KMS-11 (cell line): ENCODE data around the gene VPS11.

ENCODE experiments used
- H2AFZ ChIP-seq: fragments of 200-600 bp; sonication (generic); 2 replicates; pipeline ENCODE4 v1.6.1; 2016; ENCODE audit warnings: antibody characterized with exemption, mixed run types, low read depth
- H3K27ac ChIP-seq: fragments of 200-600 bp; sonication (generic); 2 replicates; pipeline ENCODE4 v1.6.1; 2016; ENCODE audit warnings: mild to moderate bottlenecking, mixed run types
- H3K27me3 ChIP-seq: fragments of 200-600 bp; sonication (generic); 2 replicates; pipeline ENCODE4 v1.6.1; 2017; ENCODE audit warnings: mild to moderate bottlenecking, low read depth, mixed run types, moderate library complexity; ENCODE audit not compliant: insufficient read depth
- H3K36me3 ChIP-seq: fragments of 200-600 bp; sonication (generic); 2 replicates; pipeline ENCODE4 v1.6.1; 2017; ENCODE audit warnings: mild to moderate bottlenecking, mixed run types; ENCODE audit not compliant: insufficient read depth
- H3K4me1 ChIP-seq: fragments of 200-600 bp; sonication (generic); 2 replicates; pipeline ENCODE4 v1.6.1; 2016; ENCODE audit warnings: mild to moderate bottlenecking, low read depth, mixed run types; ENCODE audit not compliant: poor library complexity, severe bottlenecking
- H3K4me2 ChIP-seq: fragments of 200-600 bp; sonication (generic); 2 replicates; pipeline ENCODE4 v1.7.0; 2016; ENCODE audit warnings: mild to moderate bottlenecking, mixed run types
- H3K4me3 ChIP-seq: fragments of 200-600 bp; sonication (generic); IDR thresholded peaks from 2 replicates; pipeline ENCODE4 v1.6.1; 2017; ENCODE audit warnings: low read depth, low read length, mixed read lengths; ENCODE audit not compliant: insufficient read depth
- H3K79me2 ChIP-seq: fragments of 200-600 bp; sonication (generic); 2 replicates; pipeline ENCODE4 v1.6.1; 2016; ENCODE audit warnings: low read depth, mixed run types; ENCODE audit not compliant: insufficient read depth
- H3K9ac ChIP-seq: fragments of 200-600 bp; sonication (generic); 2 replicates; pipeline ENCODE4 v1.6.1; 2016; ENCODE audit warnings: mild to moderate bottlenecking, mixed run types
- H4K20me1 ChIP-seq: fragments of 200-600 bp; sonication (generic); 2 replicates; pipeline ENCODE4 v1.6.1; 2016; ENCODE audit warnings: mild to moderate bottlenecking, mixed run types; ENCODE audit not compliant: insufficient read depth
- CTCF ChIP-seq: fragments of 200-600 bp; sonication (generic); conservative IDR thresholded peaks from 2 replicates; pipeline ENCODE4 v1.6.1; 2017; ENCODE audit warnings: low read depth, mild to moderate bottlenecking, antibody characterized with exemption, low read length, moderate library complexity, mixed read lengths

Gene VPS11

DNA sequence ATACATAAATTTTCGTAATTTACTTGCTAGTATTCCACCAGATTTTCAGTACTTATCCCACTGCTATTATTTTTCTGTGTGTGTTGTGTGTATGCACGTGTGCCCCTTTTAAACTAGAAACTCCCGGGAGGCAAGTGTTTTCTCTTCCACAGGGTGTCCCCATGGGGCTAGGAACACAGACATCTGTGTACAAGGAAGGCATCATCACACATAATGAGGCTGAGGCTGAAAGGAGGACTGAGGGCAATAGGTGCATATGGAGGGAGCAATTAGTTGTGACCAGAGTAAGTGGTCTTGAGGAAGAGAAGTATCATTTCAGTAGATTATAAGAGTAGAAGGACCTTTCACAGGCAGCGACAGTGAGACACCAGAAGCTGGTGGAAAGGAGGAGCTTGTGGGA, 36.2 kb downstream of the VPS11 start:
- no peak overlapping the region for H3K9ac ChIP-seq
- no peak overlapping the region for H3K4me3 ChIP-seq
- H2AFZ ChIP-seq, result no peak overlapping the region
- no peak overlapping the region for H3K27ac ChIP-seq
- TF ChIP-seq CTCF, result no peak
- no peaks in the 10 kb centered on the region for H3K27me3 ChIP-seq
- H4K20me1 ChIP-seq, result no peaks in the 10 kb centered on the region
- H3K4me1 ChIP-seq, result peaks cover 45% of the 10 kb centered on the region
- no peak overlapping the region for H3K4me2 ChIP-seq
- peaks cover 28% of the 10 kb centered on the region for H3K79me2 ChIP-seq
- no peaks in the 10 kb centered on the region for H3K36me3 ChIP-seq

DNA sequence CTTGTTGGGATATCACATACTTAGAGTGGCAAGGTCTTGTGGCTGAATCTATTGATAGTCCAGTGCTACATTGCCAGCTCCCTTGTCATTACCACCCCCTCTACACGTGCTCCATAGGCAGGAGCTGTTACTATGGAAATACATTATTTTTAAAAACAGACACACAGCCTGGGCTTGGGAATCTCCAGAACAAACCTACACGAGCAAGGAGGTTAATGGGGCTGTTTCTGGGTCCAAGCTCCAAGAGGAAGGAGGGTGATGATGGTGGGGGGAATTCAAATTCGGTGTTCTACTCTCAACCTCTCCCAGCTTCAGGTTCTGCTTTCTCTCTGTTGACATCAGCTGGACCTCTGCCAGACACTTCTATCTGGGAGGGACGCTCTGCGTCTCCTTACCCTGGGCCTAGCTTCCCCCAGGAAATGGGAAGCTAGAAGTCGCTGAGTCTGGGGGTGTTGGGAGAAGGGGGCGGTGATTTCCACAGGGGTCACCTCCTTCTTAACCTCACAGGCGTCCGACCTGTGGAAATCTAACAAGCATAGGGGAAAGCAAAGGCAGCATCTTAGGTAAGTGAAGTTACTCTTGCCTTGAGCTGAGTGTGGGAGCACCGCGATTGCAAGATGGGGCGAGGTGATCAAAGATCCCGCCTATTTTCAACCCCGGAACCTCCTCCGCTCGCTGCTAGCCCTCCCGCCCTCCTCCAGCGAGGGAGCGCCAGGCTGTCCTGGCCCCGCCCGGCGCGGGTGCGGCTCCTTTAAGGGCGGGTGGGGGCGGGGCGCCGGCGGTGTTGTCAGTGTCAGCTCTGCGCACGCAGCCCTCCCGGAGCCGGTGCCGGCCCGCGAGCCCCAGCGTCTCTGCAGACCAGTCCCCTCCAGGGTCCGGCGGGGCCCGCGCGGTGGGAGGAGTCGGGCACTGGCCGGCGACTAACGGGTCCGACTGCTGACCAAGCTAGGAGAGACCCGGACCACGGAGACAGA, 39.2 kb downstream of the VPS11 start, which contains the start of gene C2CD2L:
Gene C2CD2L (plus strand): TSS at position 781 of the 974 bp plus-strand sequence. CDS start 398 bp downstream, outside the sequence.
- no peaks in the 10 kb centered on the region for H3K36me3 ChIP-seq
- TF ChIP-seq CTCF, result no peak
- H2AFZ ChIP-seq, result peak within 1 kb of the TSS; percentile 59; the same call in 1 of the 2 replicates
- H4K20me1 ChIP-seq, result no peaks in the 10 kb centered on the region
- H3K4me2 ChIP-seq, result peak within 1 kb of the TSS; percentile 93
- H3K79me2 ChIP-seq, result peaks cover 16% of the 10 kb centered on the region
- H3K27ac ChIP-seq, result peak within 1 kb of the TSS; percentile 76
- peaks cover 41% of the 10 kb centered on the region for H3K4me1 ChIP-seq
- peak within 1 kb of the TSS; percentile 61 for H3K9ac ChIP-seq
- no peak within 1 kb of the TSS for H3K4me3 ChIP-seq
- no peaks in the 10 kb centered on the region for H3K27me3 ChIP-seq

DNA sequence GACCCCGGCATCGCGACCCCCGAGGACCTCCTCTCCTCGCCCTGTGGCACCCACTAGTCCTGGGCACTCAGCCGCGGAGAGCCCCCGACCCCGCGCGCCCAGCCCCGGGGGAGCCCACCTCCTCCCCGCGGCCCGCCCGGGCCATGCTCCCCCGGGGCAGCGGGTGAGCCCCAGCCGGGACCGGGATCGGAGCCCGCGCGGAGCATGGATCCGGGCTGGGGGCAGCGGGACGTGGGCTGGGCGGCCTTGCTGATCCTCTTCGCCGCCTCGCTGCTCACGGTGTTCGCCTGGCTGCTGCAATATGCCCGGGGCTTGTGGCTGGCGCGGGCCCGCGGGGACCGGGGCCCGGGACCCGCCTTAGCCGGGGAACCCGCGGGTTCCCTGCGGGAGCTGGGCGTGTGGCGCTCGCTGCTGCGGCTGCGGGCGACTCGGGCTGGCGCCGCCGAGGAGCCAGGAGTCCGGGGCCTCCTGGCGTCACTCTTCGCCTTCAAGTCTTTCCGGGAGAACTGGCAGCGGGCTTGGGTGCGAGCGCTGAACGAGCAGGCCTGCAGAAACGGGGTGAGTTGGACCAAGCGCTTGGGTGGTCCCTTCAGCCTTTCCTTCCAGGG, 40.0 kb downstream of the VPS11 start:
- H3K9ac ChIP-seq, result peak overlapping the region; percentile 61
- no peaks in the 10 kb centered on the region for H4K20me1 ChIP-seq
- H3K4me2 ChIP-seq, result peak overlapping the region; percentile 77
- peak overlapping the region; percentile 29; the same call in 1 of the 2 replicates for H2AFZ ChIP-seq
- TF ChIP-seq CTCF, result no peak
- H3K4me3 ChIP-seq, result no peak overlapping the region
- H3K79me2 ChIP-seq, result peaks cover 16% of the 10 kb centered on the region
- no peaks in the 10 kb centered on the region for H3K27me3 ChIP-seq
- no peaks in the 10 kb centered on the region for H3K36me3 ChIP-seq
- peaks cover 41% of the 10 kb centered on the region for H3K4me1 ChIP-seq
- peak overlapping the region; percentile 41 for H3K27ac ChIP-seq

GRCh38 chr11:119108146-119108856, 40.7 kb downstream of the VPS11 start:
- no peak overlapping the region for H3K4me3 ChIP-seq
- peak overlapping the region; percentile 29; the same call in 1 of the 2 replicates for H2AFZ ChIP-seq
- H3K27me3 ChIP-seq, result no peaks in the 10 kb centered on the region
- TF ChIP-seq CTCF, result no peak
- H3K27ac ChIP-seq, result peak overlapping the region; percentile 41
- H3K79me2 ChIP-seq, result peaks cover 16% of the 10 kb centered on the region
- H3K9ac ChIP-seq, result peak overlapping the region; percentile 61; the same call in 1 of the 2 replicates
- no peaks in the 10 kb centered on the region for H3K36me3 ChIP-seq
- H4K20me1 ChIP-seq, result no peaks in the 10 kb centered on the region
- peak overlapping the region; percentile 77 for H3K4me2 ChIP-seq
- peaks cover 35% of the 10 kb centered on the region for H3K4me1 ChIP-seq
